Activated CD4-positive, alpha-beta T cell treated with anti-CD3 and anti-CD28 coated beads for 24 hours (primary cell): ENCODE measurements around the gene CNGB1.
"Not testable (repeated sequence)": the region's sequence is repeated elsewhere in the genome, so short reads cannot be mapped to it uniquely, and the experiment has no call there.

Source experiments
- DNase-seq, 2 donors: peaks; one replicate each; pipeline ENCODE4 v3.0.0-alpha.2; 2020; ENCODE audit warnings: low read depth in 2 of 2

CNGB1 gene

DNA sequence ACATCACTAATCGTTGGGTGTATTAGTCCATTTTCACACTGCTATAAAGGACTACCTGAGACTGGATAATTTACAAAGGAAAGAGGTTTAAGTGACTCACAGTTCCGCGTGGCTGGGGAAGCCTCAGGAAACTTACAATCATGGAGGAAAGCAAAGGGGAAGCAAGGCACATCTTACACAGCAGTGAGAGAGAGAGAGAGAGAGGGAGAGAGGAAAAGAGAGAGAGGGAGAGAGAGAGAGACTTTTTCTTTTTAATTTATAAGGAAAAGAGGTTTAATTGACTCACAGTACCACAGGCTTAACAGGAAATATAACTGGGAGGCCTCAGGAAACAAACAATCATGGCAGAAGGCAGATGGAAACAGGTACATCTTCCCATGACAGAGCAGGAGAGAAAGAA, 41.7 kb downstream of the CNGB1 start:
- DNase-seq: no peak

DNA sequence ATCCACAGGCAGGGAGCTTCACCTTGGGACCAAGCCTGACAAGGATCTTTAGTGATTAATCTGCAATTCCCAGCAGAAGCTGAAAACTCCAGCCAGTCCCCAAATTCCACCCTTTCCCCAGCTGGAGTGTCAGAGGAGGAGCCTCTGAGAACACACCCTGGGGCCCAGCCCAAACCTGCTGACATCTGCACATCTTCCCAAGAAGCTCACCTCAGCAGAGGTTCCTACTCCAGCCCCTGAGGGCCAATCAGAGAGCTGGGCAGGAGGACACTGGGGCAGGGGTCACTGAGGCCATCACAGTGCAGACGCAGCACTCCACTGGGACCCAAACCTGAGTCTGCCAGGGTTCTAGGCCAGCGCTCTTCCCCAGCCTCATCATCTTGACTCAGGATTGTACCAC, 44.9 kb downstream of the CNGB1 start:
- DNase-seq: no peak

DNA sequence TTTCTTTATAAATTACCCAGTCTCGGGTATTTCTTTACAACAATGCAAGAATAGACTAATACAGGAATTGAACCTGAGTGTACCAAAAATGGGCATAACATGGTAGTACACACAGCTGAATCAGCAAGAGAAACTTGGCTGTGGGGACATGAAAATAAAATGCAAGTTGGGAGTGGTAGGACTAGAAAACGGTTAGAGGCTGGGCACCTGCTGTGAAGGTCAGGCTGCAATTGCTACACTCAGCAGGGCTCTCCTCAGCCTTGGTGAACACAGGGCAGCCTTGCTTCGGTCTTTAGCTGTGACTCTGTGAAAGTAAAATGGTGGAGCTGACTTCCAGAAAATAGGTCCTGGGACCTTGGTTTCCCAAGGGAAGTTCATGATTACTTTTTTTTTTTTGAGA, 45.6 kb downstream of the CNGB1 start:
- DNase-seq: no peak

DNA sequence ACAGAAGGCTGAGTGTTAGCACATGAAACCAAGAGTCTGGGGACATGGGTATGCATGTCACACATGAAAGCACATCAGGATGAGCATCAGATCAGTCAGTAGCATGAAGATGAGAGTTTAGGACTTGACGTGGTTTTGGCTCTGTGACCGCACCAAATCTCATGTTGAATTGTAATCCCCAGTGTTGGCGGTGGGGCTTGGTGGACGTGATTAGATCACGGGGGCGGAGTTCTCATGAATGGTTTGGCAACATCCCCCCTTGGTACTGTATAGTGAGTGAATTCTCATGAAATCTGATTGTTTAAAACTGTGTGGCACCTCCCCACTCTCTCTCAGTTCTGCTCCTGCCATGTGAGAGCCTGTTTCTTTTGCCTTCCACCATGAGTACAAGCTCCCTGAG, 46.4 kb downstream of the CNGB1 start:
- DNase-seq: no peak

DNA sequence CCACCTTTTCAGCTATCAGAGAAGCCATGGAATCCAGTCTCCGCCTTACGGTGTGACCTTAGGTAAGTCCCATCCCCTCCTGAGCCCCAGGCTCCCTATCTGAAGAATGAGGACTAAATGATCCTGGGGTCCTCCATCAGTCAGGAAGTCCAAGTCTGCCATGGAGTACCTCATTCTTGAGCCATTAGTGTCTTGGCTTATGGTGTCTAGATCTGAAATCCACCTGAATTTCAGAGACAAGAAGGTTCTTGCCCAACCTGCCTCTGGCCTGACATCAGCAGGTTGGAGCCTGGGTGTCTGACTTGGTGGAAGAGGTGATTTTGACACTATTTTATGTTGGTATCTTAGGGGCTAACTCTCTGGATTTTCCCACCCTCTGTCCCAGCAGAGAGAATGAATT, 47.1 kb downstream of the CNGB1 start:
- DNase-seq: no peak

DNA sequence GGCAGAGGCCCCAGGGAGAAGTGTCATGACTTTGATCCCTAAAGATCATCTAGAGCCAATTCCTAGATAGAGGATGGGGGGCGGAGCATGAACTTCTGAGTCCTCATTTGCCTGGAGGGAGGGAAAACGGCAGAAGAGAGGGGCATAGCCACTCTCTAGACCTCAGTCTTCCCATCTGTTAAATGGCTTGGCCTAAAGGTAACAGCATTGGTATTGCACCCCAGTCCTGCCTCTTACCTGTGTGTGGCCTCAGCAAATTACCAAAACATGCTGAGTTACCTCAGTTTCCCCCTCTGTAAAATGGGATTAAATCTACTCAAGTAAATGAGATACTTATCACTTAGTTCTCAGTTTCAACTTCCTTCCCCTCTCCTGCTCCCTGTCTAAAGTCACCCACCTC, 47.5 kb downstream of the CNGB1 start:
- DNase-seq: no peak

DNA sequence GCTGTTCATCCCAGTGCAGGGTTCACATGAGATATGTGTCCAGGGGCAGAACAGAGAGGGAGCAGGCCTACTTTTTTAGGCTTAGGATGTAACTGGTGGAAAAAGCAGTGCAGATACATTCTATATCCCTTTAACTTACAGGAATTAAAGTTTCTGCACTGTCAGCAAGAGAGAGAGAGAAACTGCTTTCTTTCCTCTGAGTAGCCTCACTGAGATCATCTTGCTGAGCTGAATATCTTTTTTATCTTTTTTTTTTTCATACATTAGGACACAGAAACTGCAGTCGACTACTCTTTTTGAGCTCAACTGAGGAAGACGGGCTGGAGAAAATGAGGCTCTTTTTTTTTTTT, 50.1 kb downstream of the CNGB1 start:
- no peak for DNase-seq

DNA sequence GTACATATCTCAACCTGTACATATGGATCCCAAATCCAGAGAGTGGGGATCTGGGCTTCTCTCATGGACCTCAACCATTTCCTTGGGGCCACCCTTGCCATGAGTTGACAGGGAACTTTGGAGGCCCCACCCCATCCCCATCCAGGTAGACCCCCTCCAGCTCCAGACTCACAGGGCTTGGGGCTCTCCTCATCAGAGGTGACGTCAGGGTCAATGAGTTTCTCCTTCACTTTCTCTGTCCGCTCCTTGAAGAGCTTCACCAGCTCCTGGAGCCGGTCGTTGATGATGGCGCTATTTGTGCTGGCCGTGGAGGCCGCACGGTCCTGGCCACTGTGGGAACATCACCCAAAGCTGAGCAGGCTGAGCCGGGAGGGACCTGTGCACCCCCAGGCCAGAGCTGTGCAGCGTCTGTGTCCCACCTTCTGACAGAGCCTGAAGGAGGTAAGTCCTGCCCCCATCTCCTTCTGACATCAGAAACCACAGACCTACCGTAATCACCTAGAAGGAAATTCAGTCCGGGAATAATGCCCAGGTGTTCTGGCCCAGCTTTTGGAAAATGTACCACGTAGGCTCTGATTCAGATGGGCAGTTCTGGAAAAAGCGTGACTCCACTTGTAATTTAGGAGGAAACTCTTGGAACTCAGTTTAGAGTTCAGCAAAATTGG, 50.6 kb downstream of the CNGB1 start:
- DNase-seq: no peak

DNA sequence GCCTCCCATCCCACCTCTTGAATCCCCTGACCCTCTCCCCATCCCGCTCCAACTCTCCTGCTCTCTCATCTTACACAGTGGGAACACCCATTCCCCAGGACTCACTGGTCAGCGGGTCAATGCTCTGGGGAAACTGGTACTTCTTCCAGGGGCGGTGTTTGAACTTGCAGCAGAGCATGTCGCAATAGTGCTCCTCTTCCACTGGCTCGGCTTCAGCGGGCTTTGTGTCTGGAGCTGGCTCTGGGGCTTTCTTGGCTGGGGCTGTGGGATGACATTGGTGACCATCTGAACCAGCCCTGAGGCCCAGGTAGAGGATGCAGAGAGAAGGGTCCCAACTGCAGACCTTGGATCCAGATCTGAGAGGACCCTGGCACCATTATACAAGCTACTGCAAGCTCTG, 51.9 kb downstream of the CNGB1 start:
- DNase-seq: no peak

DNA sequence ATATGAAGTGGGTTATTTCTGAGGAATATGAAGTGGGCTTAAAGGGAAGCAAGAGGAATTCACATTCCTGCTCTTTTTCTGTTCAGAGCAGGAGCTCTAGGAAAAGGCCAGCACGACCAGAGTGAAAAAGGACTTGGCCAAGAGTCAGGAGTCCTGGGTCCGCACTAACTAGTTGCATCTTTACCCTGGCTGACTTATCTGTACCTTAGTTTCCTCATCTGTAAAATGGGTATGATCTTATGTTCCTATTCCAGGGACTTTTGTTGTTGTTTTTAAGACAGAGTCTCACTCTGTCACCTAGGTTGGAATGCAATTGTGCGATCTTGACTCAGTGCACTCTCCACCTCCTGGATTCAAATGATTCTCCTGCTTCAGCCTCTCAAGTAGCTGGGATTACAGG, 52.5 kb downstream of the CNGB1 start:
- DNase-seq: no peak

DNA sequence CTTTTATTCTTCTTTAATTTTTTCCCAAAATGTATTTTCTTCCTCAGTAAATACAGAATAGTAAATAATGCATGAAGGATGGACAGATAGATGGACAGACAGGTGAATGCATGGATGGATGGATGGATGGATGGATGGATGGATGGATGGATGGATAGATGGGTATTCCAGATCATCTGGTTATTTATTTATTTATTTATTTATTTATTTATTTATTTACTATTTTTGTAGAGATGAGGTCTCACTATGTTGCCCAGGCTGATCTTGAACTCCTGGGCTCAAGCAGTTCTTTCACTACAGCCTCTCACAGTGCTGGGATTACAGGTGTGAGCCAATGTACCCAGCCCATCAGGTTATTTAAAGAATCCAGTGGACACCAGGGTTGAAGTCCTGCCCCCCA, 53.0 kb downstream of the CNGB1 start:
- DNase-seq: not testable (repeated sequence)

DNA sequence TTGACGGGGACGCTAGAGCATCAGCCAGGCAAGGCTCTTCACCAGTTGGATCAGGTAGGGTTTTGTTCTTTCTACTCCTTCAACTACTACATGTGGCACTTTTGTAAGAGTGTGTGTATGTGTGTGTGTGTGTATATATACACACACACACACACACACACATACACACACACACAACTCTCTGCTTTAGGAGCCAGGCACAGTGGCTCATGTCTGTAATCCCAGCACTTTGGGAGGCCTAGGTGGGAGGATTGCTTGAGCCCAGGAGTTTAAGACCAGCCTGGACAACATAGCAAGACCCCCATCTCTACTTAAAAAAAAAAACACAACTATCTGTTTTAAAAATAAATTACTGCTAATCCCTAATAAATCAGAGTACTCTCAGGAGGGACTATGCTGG, 53.4 kb downstream of the CNGB1 start:
- DNase-seq: not testable (repeated sequence)

DNA sequence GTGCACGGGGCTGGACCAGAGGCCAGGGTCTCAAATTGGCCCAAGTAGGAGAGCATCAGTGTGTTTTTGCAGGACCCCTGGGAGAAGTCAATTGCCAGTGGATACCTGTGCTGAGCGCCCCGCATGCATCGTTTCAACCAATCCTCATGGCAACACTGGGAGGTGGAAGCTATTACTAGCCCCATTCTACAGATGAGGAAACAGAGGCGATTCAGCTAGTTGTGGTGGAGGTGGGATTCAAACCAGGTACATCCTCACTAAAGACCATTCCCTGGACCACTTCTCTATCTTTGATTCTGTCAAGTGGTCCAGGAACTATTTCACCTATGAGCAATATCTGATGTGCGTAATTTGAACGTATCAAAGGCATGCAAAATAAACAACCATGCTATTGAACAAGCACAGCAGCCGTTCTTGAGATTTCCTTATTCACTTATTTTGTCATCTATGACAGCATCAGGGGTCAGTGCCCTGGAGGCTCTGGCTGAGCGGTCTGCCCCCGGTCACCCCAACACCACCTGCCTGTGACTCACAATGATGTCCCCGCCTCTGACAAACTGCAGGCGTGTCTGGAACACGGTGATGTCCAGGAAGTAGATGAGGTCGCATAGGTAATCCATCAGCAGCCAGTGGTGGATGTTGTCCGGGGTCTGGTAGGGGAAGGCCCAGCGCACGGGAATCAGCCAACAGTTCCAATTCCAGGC, 54.0 kb downstream of the CNGB1 start:
- DNase-seq: no peak

DNA sequence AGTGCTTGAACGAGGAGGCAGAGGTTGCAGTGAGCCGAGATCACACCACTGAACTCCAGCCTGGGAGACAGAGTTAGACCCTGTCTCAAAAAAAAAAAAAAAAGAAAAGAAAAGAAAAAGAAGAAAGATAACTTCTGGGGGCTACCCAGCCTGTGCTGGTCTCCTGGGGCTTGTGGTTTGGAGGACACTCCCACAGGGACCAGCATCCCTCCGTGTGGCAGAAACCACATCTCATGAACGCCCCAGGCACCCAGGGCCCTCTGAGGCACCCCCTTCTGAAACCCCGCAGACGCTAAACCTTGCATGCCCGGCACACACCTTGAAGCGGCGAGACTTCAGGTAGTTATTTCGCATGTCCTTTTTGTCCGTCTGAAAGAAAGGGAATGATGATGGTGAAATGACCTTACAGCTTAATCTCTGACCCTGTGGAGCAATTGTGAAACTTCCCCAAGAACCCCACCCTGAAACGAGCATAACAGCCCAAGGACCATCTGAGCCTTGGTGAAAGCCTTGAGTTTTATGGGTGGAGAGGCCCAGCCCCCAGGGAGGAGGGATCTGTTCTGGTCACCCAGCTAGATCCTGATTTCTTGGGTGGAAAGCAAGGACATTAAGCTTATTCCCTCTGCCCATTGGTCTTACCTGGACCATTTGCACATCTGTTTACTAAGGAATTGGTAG, 55.0 kb downstream of the CNGB1 start:
- no peak for DNase-seq

DNA sequence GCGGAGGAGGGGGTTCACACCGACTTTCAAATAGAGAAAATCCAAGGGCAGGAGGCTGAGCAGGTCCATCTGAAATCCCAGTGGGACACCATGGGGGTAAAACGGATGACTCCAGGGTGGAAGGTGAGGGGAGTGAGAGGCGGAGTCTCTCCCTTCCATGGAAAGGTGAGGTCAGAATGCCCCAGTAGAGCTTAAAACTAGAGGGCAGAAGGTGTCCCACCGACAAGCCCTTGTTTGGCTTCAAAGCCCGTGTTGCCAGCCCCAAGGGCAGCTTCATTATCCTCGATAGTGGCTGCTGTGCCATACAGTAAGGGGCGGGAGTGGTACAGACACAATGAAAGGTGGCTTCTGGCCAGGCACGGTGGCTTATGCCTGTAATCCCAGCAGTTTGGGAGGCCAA, 55.7 kb downstream of the CNGB1 start:
- DNase-seq: no peak

DNA sequence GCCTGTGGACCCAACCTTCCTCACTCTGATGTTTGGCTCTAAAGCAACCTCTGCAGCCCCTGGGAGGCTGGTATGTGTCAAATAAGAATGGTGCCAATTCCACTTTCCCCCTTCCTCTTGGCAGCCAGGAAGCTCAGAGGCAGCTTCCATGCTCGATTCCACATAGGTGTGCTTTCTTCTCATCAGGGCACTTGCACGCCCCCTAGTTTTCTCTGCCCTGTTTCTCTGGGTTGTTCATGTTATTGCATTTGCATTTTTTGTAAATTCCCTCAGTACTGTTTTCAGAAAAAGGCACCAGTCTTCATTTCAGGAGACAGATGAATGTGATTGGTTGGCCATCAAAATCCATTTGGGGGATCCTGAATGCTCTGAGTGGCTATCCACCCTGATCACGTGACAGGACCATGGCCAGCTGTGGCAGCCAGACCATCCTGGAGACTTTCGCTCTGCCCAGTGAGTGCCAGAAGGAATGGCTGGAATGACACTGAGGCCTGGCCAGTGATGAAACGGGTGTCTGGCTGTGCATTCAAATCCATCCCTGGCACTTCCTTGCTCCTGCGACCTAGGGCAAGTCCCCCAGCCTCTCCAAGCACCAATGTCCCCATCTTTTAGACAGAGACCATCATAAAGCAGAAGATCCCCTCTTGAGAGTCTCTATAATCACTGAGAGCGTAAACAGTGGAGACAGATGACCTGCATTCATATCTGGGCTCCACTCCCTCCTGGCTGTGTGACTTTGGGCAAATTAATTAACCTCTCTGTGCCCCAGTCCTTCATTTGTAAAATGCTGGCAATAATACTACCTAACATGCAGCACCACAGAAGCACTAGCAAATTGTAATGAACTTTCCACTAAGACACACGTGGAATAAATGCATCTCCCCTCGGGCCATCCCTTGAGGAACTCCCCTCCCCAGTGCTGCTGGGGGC, 56.4 kb downstream of the CNGB1 start:
- DNase-seq: no peak

DNA sequence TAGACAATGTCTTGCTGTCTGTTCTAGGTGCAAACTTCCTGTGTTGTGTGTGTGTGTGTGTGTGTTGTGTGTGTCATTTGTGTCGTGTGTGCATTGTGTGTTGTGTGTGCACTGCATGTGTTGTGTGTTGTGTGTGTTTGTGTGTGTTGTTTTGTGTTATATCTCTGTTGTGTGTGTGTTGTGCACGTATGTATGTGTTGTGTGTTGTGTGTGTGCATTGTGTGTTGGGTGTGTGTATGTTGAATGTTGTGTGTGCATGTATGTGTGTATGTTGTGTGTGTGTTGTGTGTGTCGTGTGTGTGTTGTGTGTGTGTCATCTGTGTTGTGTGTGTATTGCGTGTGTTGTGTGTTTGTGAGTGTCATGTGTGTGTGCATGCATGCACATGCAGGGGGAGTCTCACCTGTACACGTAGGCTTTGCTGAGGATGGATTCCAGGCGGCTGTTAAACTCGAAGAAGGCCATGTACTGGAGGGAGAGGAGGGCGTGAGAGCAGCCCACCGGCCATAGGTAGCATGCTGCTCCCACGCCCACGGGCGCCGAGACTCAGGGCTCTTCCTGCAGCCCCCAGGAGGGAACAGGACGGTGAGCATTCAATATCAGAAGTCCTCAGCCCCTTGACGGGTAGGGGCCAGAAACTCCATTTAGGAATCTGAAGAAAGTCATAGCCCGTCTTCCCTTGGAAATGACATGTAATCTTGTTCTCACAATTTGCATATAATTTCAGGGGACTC, 58.2 kb downstream of the CNGB1 start:
- DNase-seq: no peak

DNA sequence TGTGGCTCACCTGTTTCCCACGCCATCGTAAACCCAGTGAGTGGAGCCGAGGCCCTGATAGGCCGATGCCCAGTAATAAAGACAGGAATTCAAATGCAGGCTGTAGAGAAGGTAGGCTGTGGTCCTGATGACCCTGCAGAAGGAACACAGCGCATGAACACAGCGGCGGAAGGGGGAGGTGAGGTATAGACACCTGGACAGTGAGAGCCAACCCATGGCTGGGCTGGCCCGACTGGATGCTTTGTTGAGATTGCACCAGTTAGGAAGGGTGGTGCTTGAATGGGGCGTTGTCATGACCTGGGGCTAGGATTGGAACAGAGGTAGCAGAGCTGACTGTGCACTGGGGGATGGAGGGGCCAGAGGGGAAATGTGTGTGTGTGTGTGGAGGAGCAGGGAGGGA, 59.2 kb downstream of the CNGB1 start:
- no peak for DNase-seq

DNA sequence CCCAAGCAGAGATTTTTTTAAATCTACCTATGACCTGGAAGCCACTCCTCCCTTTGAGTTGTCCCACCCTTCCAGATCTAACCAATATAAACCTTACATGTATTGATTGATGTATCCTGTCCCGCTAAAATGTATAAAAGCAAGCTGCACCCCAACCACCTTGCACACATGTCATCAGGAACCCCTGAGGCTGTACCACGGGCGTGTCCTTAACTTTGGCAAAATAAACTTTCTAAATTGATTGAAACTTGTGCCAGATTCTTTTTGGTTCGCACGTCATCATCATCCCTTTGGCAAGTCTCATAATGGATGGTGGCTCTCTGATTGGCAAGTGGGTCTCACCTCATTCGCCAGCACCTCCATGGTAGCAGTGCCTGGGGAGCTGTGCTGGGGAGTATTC, 60.2 kb downstream of the CNGB1 start:
- no peak for DNase-seq

DNA sequence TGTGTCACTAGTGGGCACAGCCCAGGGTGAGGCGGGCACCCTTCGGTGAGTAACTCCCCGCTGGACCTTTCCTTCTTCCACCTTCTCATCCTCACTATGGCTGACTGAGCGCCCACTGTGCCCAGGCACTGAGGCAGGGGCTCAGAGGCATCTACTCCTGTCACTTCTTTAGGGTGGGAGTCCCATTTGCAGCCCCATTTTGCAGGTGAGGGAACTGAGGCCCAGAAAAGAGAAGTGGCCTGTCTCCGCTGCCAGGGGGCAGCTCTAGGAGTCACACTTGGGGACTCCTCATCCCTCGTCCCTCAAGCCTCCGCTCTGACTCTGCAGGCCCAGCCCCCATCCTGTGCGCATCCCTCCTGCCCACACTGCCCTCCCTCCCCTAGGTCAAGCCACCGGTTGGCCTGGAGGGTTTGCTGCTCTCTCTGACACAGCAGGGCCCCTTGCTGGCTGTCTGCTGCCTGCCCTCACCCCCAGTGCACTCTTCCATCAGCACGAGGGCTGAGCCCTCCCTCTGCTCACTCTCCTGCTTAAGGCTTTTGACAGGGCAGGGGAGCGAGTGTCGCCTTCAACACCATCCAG, 62.4 kb downstream of the CNGB1 start:
- DNase-seq: no peak
